Measurements from ENCODE around the gene CPM. TPM values are rescaled to one million over a fixed set of nuclear protein-coding genes. Genes with fewer than 3 reads are reported as not detected.

Gene CPM
- total RNA-seq, 5 donors from 2014 or later (not counting 1 experiment from before 2014, with no cell fraction given), result 1.6 to 2.7 (median 2.1) TPM

DNA sequence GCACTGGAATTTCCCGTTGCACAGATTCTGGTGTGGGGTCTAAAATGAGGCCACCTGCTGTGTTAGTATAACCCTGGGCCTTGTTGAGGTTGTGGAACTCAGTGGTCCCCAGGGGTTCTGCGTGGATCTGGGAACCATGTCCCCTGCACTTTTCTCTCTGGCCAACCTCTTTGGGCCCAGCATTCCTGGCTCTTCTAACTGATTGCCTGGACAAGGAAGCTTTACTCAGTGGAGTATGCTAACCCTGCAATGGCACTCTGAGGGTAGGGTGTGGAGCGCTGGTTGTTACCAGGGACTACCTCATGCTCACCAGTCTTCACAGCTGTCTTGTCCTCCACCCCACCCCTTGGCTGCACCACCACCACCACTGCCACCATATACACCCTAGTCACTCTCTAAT is 39.2 kb downstream of the CPM start:
- Mint-ChIP-seq H3K27ac (no peak overlapping the region), H3K4me3 (no peak overlapping the region), H3K36me3 (no peaks in the 10 kb centered on the region), H3K27me3 (peaks cover 0 to 6% of the 10 kb centered on the region in 2 donors), H3K4me1 (peaks cover 13 to 18% (median 17%) of the 10 kb centered on the region in 3 donors), H3K9me3 (no peaks in the 10 kb centered on the region)
- 90% methylated on average over 2 of the region's 3 CpGs for WGBS (ENCODE audit: insufficient coverage)
- peaks cover 0 to 10% of the 10 kb centered on the region in 2 experiments for H3K4me1 ChIP-seq (ENCODE audit: control insufficient read depth in 1 of 2, extremely low read depth in 1 of 2, insufficient read depth in 2 of 2, low read length in 2 of 2)
- no peak for ATAC-seq (replicated peaks in 1 of 4)
- ChIA-PET CTCF (no interaction called here), POLR2A (no interaction called here)
- no peak overlapping the region for H3K27ac ChIP-seq (ENCODE audit: low read length)
- no peaks in the 10 kb centered on the region for H3K36me3 ChIP-seq (ENCODE audit: control insufficient read depth in 2 of 2, extremely low read depth in 1 of 2, insufficient read depth in 1 of 2, low read length in 1 of 2)
- H3K27me3 ChIP-seq (replicated peaks in 1 of 2; ENCODE audit: control insufficient read depth in 2 of 2, extremely low read depth in 1 of 2, insufficient read depth in 2 of 2, low read length in 1 of 2), result peaks cover 0 to 3% of the 10 kb centered on the region in 2 experiments
- no peaks in the 10 kb centered on the region for H3K9me3 ChIP-seq
- H3K4me3 ChIP-seq (ENCODE audit: control insufficient read depth in 1 of 2, extremely low read depth in 1 of 2, low read length in 1 of 2), result no peak overlapping the region
- DNase-seq, result no peak

DNA sequence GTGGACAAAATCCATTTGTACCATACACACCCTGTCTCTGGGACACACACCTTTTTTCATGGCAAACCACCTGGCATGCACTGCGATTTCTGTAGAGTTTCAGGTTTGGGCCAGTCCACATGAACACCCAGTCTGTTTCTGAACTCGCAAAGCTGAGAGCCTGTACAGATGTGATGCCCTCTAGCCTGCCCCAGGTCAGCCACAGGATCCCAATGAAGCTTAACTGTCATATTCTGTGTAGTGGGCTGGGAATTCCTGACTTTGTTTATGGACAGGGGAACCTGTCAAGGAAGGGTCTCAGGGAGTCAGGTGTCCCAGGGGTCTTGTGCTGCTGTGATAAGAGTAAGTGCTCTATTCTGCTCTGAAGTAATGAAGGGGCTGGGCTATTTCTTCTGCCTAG is 39.8 kb downstream of the CPM start:
- Histone ChIP-seq H3K9me3 (no peaks in the 10 kb centered on the region), H3K4me1 (ENCODE audit: control insufficient read depth in 1 of 2, extremely low read depth in 1 of 2, insufficient read depth in 2 of 2, low read length in 2 of 2) (peaks cover 0 to 10% of the 10 kb centered on the region in 2 experiments), H3K27ac (ENCODE audit: low read length) (no peak overlapping the region), H3K36me3 (ENCODE audit: control insufficient read depth in 2 of 2, extremely low read depth in 1 of 2, insufficient read depth in 1 of 2, low read length in 1 of 2) (no peaks in the 10 kb centered on the region), H3K27me3 (replicated peaks in 1 of 2; ENCODE audit: control insufficient read depth in 2 of 2, extremely low read depth in 1 of 2, insufficient read depth in 2 of 2, low read length in 1 of 2) (peaks cover 0 to 3% of the 10 kb centered on the region in 2 experiments), H3K4me3 (ENCODE audit: control insufficient read depth in 1 of 2, extremely low read depth in 1 of 2, low read length in 1 of 2) (no peak overlapping the region)
- WGBS (ENCODE audit: insufficient coverage), result 85% methylated on average over 2 of the region's 2 CpGs
- CTCF ChIA-PET, result no interaction called here
- Mint-ChIP-seq H3K27me3 (peaks cover 0 to 6% of the 10 kb centered on the region in 2 donors), H3K36me3 (no peaks in the 10 kb centered on the region), H3K4me1 (peaks cover 13 to 18% (median 17%) of the 10 kb centered on the region in 3 donors), H3K9me3 (no peaks in the 10 kb centered on the region), H3K27ac (no peak overlapping the region), H3K4me3 (no peak overlapping the region)
- ATAC-seq (replicated peaks in 1 of 4) (no peak), DNase-seq (no peak)
- POLR2A ChIA-PET, result no interaction called here

DNA sequence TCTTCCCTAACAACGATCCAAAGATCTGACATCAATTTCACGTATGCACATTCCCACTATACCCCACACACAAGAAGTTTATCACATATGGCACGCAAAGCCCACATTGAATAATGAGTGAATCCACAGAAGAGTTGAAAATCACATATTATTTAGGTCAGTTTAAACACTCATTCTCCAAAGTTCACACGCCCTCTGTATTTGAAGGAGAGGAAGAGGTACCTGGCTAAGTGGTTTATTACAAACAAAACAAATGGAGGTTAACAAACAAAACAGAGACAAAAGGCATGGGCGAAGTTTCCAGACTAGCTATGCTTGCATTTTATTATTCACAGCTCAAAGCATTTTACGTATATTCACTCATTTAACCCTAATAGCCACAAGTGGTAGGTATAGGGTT is 41.8 kb downstream of the CPM start:
- peaks cover 13 to 18% (median 17%) of the 10 kb centered on the region in 3 donors for H3K4me1 Mint-ChIP-seq
- no peak overlapping the region for H3K27ac Mint-ChIP-seq
- ChIA-PET POLR2A (no interaction called here), CTCF (no interaction called here)
- DNase-seq (no peak), ATAC-seq (replicated peaks in 1 of 4) (no peak)
- H3K4me1 ChIP-seq (ENCODE audit: control insufficient read depth in 1 of 2, extremely low read depth in 1 of 2, insufficient read depth in 2 of 2, low read length in 2 of 2), result peaks cover 0 to 10% of the 10 kb centered on the region in 2 experiments
- H3K9me3 ChIP-seq, result no peaks in the 10 kb centered on the region
- no peak overlapping the region for H3K27ac ChIP-seq (ENCODE audit: low read length)
- H3K36me3 ChIP-seq (ENCODE audit: control insufficient read depth in 2 of 2, extremely low read depth in 1 of 2, insufficient read depth in 1 of 2, low read length in 1 of 2), result no peaks in the 10 kb centered on the region
- no peaks in the 10 kb centered on the region for H3K9me3 Mint-ChIP-seq
- H3K27me3 ChIP-seq (replicated peaks in 1 of 2; ENCODE audit: control insufficient read depth in 2 of 2, extremely low read depth in 1 of 2, insufficient read depth in 2 of 2, low read length in 1 of 2), result peaks cover 0 to 3% of the 10 kb centered on the region in 2 experiments
- H3K4me3 Mint-ChIP-seq, result no peak overlapping the region
- peaks cover 0 to 4% of the 10 kb centered on the region in 2 donors for H3K27me3 Mint-ChIP-seq
- H3K36me3 Mint-ChIP-seq, result no peaks in the 10 kb centered on the region
- H3K4me3 ChIP-seq (ENCODE audit: control insufficient read depth in 1 of 2, extremely low read depth in 1 of 2, low read length in 1 of 2), result no peak overlapping the region
- no CpG with 5 or more reads among the region's 6 CpGs for WGBS (ENCODE audit: insufficient coverage)

DNA sequence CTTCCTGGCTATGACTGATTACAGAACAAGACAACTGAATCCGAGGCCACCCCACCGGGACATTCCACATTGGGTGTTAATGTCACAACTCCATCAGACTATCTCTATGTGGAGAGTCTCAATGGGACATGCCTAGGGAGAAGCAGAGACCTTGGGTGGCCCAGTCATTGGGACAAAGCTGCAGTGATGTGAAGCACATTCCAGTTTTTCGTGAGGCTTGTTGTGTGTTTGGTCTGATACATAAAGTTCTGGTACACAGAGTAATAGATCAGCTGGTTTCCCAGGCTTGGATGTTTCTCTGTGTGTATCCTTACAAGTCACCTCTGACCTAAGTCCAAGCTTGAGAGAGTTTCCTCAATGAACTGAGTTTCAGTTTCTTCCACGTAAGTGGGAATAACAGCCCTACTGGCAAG is 42.3 kb downstream of the CPM start:
- Histone ChIP-seq H3K27me3 (replicated peaks in 1 of 2; ENCODE audit: control insufficient read depth in 2 of 2, extremely low read depth in 1 of 2, insufficient read depth in 2 of 2, low read length in 1 of 2) (peaks cover 0 to 3% of the 10 kb centered on the region in 2 experiments), H3K9me3 (no peaks in the 10 kb centered on the region), H3K27ac (ENCODE audit: low read length) (no peak overlapping the region), H3K4me3 (ENCODE audit: control insufficient read depth in 1 of 2, extremely low read depth in 1 of 2, low read length in 1 of 2) (no peak overlapping the region), H3K36me3 (ENCODE audit: control insufficient read depth in 2 of 2, extremely low read depth in 1 of 2, insufficient read depth in 1 of 2, low read length in 1 of 2) (no peaks in the 10 kb centered on the region), H3K4me1 (ENCODE audit: control insufficient read depth in 1 of 2, extremely low read depth in 1 of 2, insufficient read depth in 2 of 2, low read length in 2 of 2) (peaks cover 0 to 10% of the 10 kb centered on the region in 2 experiments)
- 80% methylated on average over 1 of the region's 4 CpGs for WGBS (ENCODE audit: insufficient coverage)
- ChIA-PET CTCF (no interaction called here), POLR2A (no interaction called here)
- Mint-ChIP-seq H3K27ac (no peak overlapping the region), H3K9me3 (no peaks in the 10 kb centered on the region), H3K27me3 (peaks cover 0 to 2% of the 10 kb centered on the region in 2 donors), H3K4me3 (no peak overlapping the region), H3K4me1 (peaks cover 13 to 18% (median 17%) of the 10 kb centered on the region in 3 donors), H3K36me3 (no peaks in the 10 kb centered on the region)
- ATAC-seq (replicated peaks in 1 of 4) (no peak), DNase-seq (no peak)

DNA sequence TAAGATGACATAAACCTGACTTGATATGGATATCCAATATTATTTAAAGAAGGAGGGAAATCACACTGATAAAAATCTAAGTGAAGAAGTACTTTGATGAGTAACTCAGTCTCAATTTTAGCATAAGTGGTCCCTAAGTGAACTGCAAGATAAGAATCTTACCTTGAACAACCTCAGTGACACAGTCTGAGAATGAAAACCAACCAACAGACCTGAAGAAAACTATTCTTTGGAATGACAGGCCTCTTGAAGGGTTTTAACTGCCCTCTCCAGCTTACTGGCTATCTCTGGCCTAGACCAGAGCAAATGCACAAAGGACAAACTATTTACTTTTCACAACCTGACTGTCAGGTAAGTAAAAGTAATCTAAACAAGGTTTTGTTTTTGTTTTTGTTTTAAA is 44.7 kb downstream of the CPM start:
- Mint-ChIP-seq H3K4me1 (peaks cover 13 to 18% (median 17%) of the 10 kb centered on the region in 3 donors), H3K9me3 (no peaks in the 10 kb centered on the region), H3K27ac (no peak overlapping the region), H3K4me3 (no peak overlapping the region), H3K27me3 (no peaks in the 10 kb centered on the region), H3K36me3 (no peaks in the 10 kb centered on the region)
- ChIA-PET CTCF (no interaction called here), POLR2A (no interaction called here)
- ATAC-seq (replicated peaks in 1 of 4) (no peak), DNase-seq (no peak)
- Histone ChIP-seq H3K27me3 (replicated peaks in 1 of 2; ENCODE audit: control insufficient read depth in 2 of 2, extremely low read depth in 1 of 2, insufficient read depth in 2 of 2, low read length in 1 of 2) (peaks cover 0 to 3% of the 10 kb centered on the region in 2 experiments), H3K36me3 (ENCODE audit: control insufficient read depth in 2 of 2, extremely low read depth in 1 of 2, insufficient read depth in 1 of 2, low read length in 1 of 2) (no peaks in the 10 kb centered on the region), H3K9me3 (no peaks in the 10 kb centered on the region), H3K4me3 (ENCODE audit: control insufficient read depth in 1 of 2, extremely low read depth in 1 of 2, low read length in 1 of 2) (no peak overlapping the region), H3K4me1 (ENCODE audit: control insufficient read depth in 1 of 2, extremely low read depth in 1 of 2, insufficient read depth in 2 of 2, low read length in 2 of 2) (peaks cover 0 to 10% of the 10 kb centered on the region in 2 experiments), H3K27ac (ENCODE audit: low read length) (no peak overlapping the region)

DNA sequence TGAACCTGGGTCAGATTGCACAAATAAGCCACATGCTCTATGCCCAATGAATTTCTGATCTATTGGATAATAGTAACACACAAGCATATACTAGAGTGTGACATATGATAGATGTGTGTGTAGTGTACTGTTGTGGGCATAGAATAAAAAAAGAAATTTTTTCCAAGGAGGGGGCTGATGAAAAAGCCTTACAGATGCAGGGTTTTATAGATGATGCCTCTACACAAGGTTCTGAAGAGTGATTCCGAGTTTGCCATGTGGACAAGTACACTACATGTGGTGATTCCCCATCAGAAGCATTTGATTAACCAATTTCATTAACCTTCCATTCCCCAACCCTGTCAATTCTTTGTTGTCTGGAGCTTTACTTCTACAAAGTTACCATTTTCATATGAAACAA is 45.3 kb downstream of the CPM start:
- Histone ChIP-seq H3K9me3 (no peaks in the 10 kb centered on the region), H3K27me3 (replicated peaks in 1 of 2; ENCODE audit: control insufficient read depth in 2 of 2, extremely low read depth in 1 of 2, insufficient read depth in 2 of 2, low read length in 1 of 2) (peaks cover 0 to 3% of the 10 kb centered on the region in 2 experiments), H3K36me3 (ENCODE audit: control insufficient read depth in 2 of 2, extremely low read depth in 1 of 2, insufficient read depth in 1 of 2, low read length in 1 of 2) (no peaks in the 10 kb centered on the region), H3K27ac (ENCODE audit: low read length) (no peak overlapping the region), H3K4me3 (ENCODE audit: control insufficient read depth in 1 of 2, extremely low read depth in 1 of 2, low read length in 1 of 2) (no peak overlapping the region), H3K4me1 (ENCODE audit: control insufficient read depth in 1 of 2, extremely low read depth in 1 of 2, insufficient read depth in 2 of 2, low read length in 2 of 2) (peaks cover 0 to 10% of the 10 kb centered on the region in 2 experiments)
- no peak overlapping the region for H3K27ac Mint-ChIP-seq
- H3K36me3 Mint-ChIP-seq, result no peaks in the 10 kb centered on the region
- POLR2A ChIA-PET, result no interaction called here
- DNase-seq (no peak), ATAC-seq (replicated peaks in 1 of 4) (no peak)
- no peaks in the 10 kb centered on the region for H3K27me3 Mint-ChIP-seq
- peaks cover 13 to 18% (median 17%) of the 10 kb centered on the region in 3 donors for H3K4me1 Mint-ChIP-seq
- H3K9me3 Mint-ChIP-seq, result no peaks in the 10 kb centered on the region
- no peak overlapping the region for H3K4me3 Mint-ChIP-seq
- CTCF ChIA-PET, result no interaction called here
- no CpG with 5 or more reads among the region's 1 CpG for WGBS (ENCODE audit: insufficient coverage)
